Sigmoid colon (tissue), 7 donors: ENCODE measurements around the gene FAM3B. TPM values are rescaled to one million over a fixed set of nuclear protein-coding genes. Genes with fewer than 3 reads are reported as not detected.

ENCODE experiments used
- DNase-seq: peaks from one replicate; pipeline ENCODE4 v3.0.0-alpha.2; 2019
- H3K27ac ChIP-seq, 4 donors: fragments of 200-600 bp; sonication (generic); one replicate each; pipeline ENCODE4 v1.5.1; 2016 to 2019; ENCODE audit warnings: mild to moderate bottlenecking in 1 of 4
- H3K27me3 ChIP-seq, 3 donors: fragments of 200-600 bp; sonication (generic); one replicate each; pipeline ENCODE4 v1.5.1; 2019; ENCODE audit warnings: mild to moderate bottlenecking in 1 of 3
- H3K36me3 ChIP-seq, 4 donors: fragments of 200-600 bp; sonication (generic); one replicate each; pipeline ENCODE4 v1.5.1; 2016 to 2019
- H3K4me1 ChIP-seq, 4 donors: fragments of 200-600 bp; sonication (generic); one replicate each; pipeline ENCODE4 v1.5.1; 2017 to 2019
- H3K4me3 ChIP-seq, 4 donors: fragments of 200-600 bp; sonication (generic); one replicate each; pipeline ENCODE4 v1.5.1; 2017 to 2019; ENCODE audit warnings: mild to moderate bottlenecking in 2 of 4, moderate library complexity in 1 of 4
- H3K9me3 ChIP-seq, 4 donors: fragments of 200-600 bp in 3 of 4; sonication (generic) in 3 of 4; one replicate each; pipeline versions ENCODE4 v1.5.1 to v1.6.1; 2013 to 2019
- EP300 ChIP-seq, 4 donors: sonication (generic); formaldehyde crosslinking; IDR thresholded peaks; one replicate each; pipeline ENCODE4 v1.6.1; 2017; ENCODE audit warnings: antibody characterized with exemption in 4 of 4
- POLR2A ChIP-seq, 2 donors: fragments of 450-650 bp; IDR thresholded peaks; one replicate each; pipeline ENCODE4 v1.6.1; 2016; ENCODE audit warnings: antibody characterized with exemption in 2 of 2, mild to moderate bottlenecking in 2 of 2, moderate library complexity in 2 of 2
- POLR2AphosphoS5 ChIP-seq, 4 donors: sonication (generic); formaldehyde crosslinking; IDR thresholded peaks; one replicate each; pipeline ENCODE4 v1.6.1; 2017; ENCODE audit warnings: antibody characterized with exemption in 4 of 4
- WGBS, 2 donors: extraction: QIAGEN DNeasy Blood & Tissue Kit; methylation state at CpG; one replicate each; pipeline ENCODE4 v1.1.7; 2013; 5-methylcytosine and 5-hydroxymethylcytosine counted together
- intact Hi-C: fragments of 100-400 bp; cut with DNase I; formaldehyde crosslinking; loops from one replicate; pipeline ENCODE4 v1.15.1; 2023
- polyA plus RNA-seq, 3 donors: library from polyadenylated mRNA; stranded (reverse); fragments of 200-250 nt; gene quantifications; one replicate each; pipeline ENCODE4 v1.2.3, GENCODE V29; 2013
- total RNA-seq, 4 donors: library from RNA; depleted of rRNA; stranded (reverse); fragments of >200 nt; gene quantifications; one replicate each; pipeline ENCODE4 v1.1.0, GENCODE V29; 2016
- TF ChIP-seq, protein P1 (sequence below), 4 experiments: fragments of 450-650 bp in 3 of 4; fragments of 200-600 bp in 1 of 4; IDR thresholded peaks; one replicate each; pipeline ENCODE4 v1.5.1; 2016 to 2019; ENCODE audit warnings: antibody characterized with exemption in 4 of 4, mild to moderate bottlenecking in 3 of 4, moderate library complexity in 2 of 4
- donor health status: healthy with polysubstance abuse.
- donor health status: Bipolar disorder and iron deficiency.
- donor health status: healthy.

The FAM3B gene
- total and polyA plus RNA-seq, 7 donors: 0.16 to 2.5 (median 1.4) TPM; not detected in 4

GRCh38 chr21:41374867-41375533, 58.4 kb downstream of the FAM3B start:
- TF ChIP-seq, protein P1, sequence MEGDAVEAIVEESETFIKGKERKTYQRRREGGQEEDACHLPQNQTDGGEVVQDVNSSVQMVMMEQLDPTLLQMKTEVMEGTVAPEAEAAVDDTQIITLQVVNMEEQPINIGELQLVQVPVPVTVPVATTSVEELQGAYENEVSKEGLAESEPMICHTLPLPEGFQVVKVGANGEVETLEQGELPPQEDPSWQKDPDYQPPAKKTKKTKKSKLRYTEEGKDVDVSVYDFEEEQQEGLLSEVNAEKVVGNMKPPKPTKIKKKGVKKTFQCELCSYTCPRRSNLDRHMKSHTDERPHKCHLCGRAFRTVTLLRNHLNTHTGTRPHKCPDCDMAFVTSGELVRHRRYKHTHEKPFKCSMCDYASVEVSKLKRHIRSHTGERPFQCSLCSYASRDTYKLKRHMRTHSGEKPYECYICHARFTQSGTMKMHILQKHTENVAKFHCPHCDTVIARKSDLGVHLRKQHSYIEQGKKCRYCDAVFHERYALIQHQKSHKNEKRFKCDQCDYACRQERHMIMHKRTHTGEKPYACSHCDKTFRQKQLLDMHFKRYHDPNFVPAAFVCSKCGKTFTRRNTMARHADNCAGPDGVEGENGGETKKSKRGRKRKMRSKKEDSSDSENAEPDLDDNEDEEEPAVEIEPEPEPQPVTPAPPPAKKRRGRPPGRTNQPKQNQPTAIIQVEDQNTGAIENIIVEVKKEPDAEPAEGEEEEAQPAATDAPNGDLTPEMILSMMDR (IDR thresholded peaks at IDR 0.05): no peak
- TF ChIP-seq POLR2AphosphoS5 (IDR thresholded peaks at IDR 0.05): no peak
- no peak for TF ChIP-seq POLR2A (IDR thresholded peaks at IDR 0.05)
- no peak for TF ChIP-seq EP300 (IDR thresholded peaks at IDR 0.05)
- DNase-seq: no peak
- no peaks in the 10 kb centered on the region for H3K36me3 ChIP-seq
- intact Hi-C loops: no loop called here
- peaks cover 0 to 9% (median 0%) of the 10 kb centered on the region in 3 donors for H3K27me3 ChIP-seq
- no peak overlapping the region for H3K4me3 ChIP-seq
- WGBS, 2 donors: 69 to 77% methylated on average over 5 of the region's 5 CpGs
- no peak overlapping the region for H3K27ac ChIP-seq
- H3K9me3 ChIP-seq: no peaks in the 10 kb centered on the region
- H3K4me1 ChIP-seq: peaks cover 0 to under 1% (median 0%) of the 10 kb centered on the region in 4 donors

- Histone ChIP-seq H3K9me3 (no peaks in the 10 kb centered on the region), H3K4me1 (no peaks in the 10 kb centered on the region), H3K4me3 (no peak overlapping the region), H3K27ac (no peak overlapping the region), H3K36me3 (peaks cover 0 to 8% (median 0%) of the 10 kb centered on the region in 4 donors), H3K27me3 (peaks cover 0 to 1% (median 0%) of the 10 kb centered on the region in 3 donors)
- TF ChIP-seq EP300 (IDR thresholded peaks at IDR 0.05): no peak
- TF ChIP-seq POLR2AphosphoS5 (IDR thresholded peaks at IDR 0.05): no peak
- 81 to 91% methylated on average over 5 of the region's 5 CpGs for WGBS, 2 donors
- intact Hi-C loops: no loop called here
- DNase-seq: no peak
Measured at GRCh38 chr21:41375875-41376274, 59.3 kb downstream of the FAM3B start.

DNA sequence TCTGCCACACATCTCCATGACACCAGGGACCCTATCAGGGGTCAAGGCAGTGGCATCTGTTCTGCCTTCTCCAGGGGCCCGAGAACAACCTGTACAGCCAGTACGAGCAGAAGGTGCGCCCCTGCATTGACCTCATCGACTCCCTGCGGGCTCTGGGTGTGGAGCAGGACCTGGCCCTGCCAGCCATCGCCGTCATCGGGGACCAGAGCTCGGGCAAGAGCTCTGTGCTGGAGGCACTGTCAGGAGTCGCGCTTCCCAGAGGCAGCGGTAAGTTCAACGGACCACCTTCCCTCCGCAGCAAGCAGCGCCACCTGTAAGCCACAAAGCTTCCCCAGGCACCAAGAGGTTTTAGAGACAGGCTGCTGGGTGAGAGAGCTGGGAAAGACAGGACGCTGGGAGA, 61.1 kb downstream of the FAM3B start:
- no peak for TF ChIP-seq POLR2AphosphoS5 (IDR thresholded peaks at IDR 0.05)
- no peak for TF ChIP-seq EP300 (IDR thresholded peaks at IDR 0.05)
- TF ChIP-seq POLR2A (IDR thresholded peaks at IDR 0.05): no peak
- TF ChIP-seq, protein P1 (IDR thresholded peaks at IDR 0.05): no peak
- no peaks in the 10 kb centered on the region for H3K4me1 ChIP-seq
- no peak overlapping the region for H3K27ac ChIP-seq
- H3K4me3 ChIP-seq: no peak overlapping the region
- peaks cover 0 to 8% (median 0%) of the 10 kb centered on the region in 4 donors for H3K36me3 ChIP-seq
- WGBS, 2 donors: 91 to 93% methylated on average over 16 of the region's 16 CpGs
- peak; percentile 46 for DNase-seq
- intact Hi-C loops: no loop called here
- no peaks in the 10 kb centered on the region for H3K9me3 ChIP-seq
- no peaks in the 10 kb centered on the region for H3K27me3 ChIP-seq

DNA sequence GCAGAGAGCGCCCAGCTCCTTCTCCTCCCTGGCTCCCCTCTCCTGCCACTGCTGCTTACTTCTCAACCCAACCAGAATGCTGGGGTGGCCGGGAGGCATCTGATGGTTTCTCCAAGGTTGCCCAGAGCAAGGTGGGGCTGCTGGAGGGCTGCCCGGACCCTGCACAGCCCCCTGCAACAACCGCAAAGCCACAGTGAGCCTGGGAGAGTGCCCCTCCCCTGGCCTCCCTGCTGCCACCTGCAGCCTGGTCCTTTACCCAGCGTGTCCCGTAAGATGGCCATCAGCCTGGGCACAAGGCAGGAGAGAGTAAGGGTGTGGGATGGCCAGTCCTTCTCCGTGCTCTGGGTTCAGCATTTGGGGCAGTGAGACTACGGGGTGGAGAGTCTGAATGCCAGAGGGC, 62.2 kb downstream of the FAM3B start:
- no peak overlapping the region for H3K27ac ChIP-seq
- TF ChIP-seq, protein P1 (IDR thresholded peaks at IDR 0.05): no peak
- TF ChIP-seq EP300 (IDR thresholded peaks at IDR 0.05) (no peak), POLR2AphosphoS5 (IDR thresholded peaks at IDR 0.05) (no peak), POLR2A (IDR thresholded peaks at IDR 0.05) (no peak)
- 50 to 86% methylated on average over 8 of the region's 8 CpGs for WGBS, 2 donors
- H3K9me3 ChIP-seq: no peaks in the 10 kb centered on the region
- DNase-seq: no peak
- H3K4me1 ChIP-seq: no peaks in the 10 kb centered on the region
- intact Hi-C loops: no loop called here
- H3K27me3 ChIP-seq: no peaks in the 10 kb centered on the region
- H3K36me3 ChIP-seq: peaks cover 0 to 8% (median 0%) of the 10 kb centered on the region in 4 donors
- H3K4me3 ChIP-seq: no peak overlapping the region

DNA sequence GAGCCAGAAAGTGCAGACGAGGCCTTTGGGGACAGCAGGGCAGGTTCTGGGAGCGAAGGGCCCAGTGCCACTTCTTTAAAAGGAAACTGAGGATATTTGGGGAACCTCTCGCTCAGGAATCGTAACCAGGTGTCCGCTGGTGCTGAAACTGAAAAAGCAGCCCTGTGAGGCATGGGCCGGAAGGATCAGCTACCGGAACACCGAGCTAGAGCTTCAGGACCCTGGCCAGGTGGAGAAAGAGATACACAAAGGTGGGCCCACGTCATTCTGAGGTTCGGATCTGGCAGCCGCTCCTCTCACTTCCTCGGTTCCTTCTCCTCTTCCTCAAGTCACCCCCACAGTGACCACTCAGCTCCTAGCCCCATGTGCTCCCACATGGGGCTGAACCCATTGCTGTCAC, 63.3 kb downstream of the FAM3B start:
- TF ChIP-seq, protein P1 (IDR thresholded peaks at IDR 0.05): no peak
- TF ChIP-seq POLR2AphosphoS5 (IDR thresholded peaks at IDR 0.05) (no peak), EP300 (IDR thresholded peaks at IDR 0.05) (no peak), POLR2A (IDR thresholded peaks at IDR 0.05) (no peak)
- H3K4me1 ChIP-seq: no peaks in the 10 kb centered on the region
- no peak overlapping the region for H3K4me3 ChIP-seq
- peaks cover 0 to 8% (median 0%) of the 10 kb centered on the region in 4 donors for H3K36me3 ChIP-seq
- intact Hi-C loops: no loop called here
- H3K9me3 ChIP-seq: no peaks in the 10 kb centered on the region
- H3K27me3 ChIP-seq: no peaks in the 10 kb centered on the region
- no peak overlapping the region for H3K27ac ChIP-seq
- 89 to 95% methylated on average over 12 of the region's 12 CpGs for WGBS, 2 donors
- DNase-seq: no peak
